SK-N-SH (cell line): ENCODE measurements around the gene C4BPB. TPM values are rescaled to one million over a fixed set of nuclear protein-coding genes. Genes with fewer than 3 reads are reported as not detected.

Experiments
- CTCF ChIA-PET: fragments of 300-600, 350-600 bp; formaldehyde crosslinking; extraction: SDS; loops from one replicate; lab custom pipeline; 2021; lab: Yijun Ruan, JAX
- POLR2A ChIA-PET: fragments of 350-600 bp; sonication (Branson Sonifier 250); formaldehyde crosslinking; extraction: SDS; loops from one replicate; lab custom pipeline; 2020; ENCODE audit warnings: antibody characterized with exemption, inconsistent platforms; lab: Yijun Ruan, JAX
- DNase-seq: peaks from one replicate; pipeline ENCODE4 v3.0.0; 2012
- H2AFZ ChIP-seq: fragments of 200-600 bp; sonication (generic); 2 replicates; pipeline ENCODE4 v1.8.1; 2016; ENCODE audit warnings: antibody characterized with exemption, mild to moderate bottlenecking, low read depth
- H3F3A ChIP-seq: fragments of 200-600 bp; sonication (generic); replicated peaks from 2 replicates; pipeline ENCODE3; 2016; ENCODE audit warnings: antibody characterized with exemption, mild to moderate bottlenecking; ENCODE audit not compliant: insufficient read depth
- H3K27ac ChIP-seq, 2 experiments: fragments of 200-500 bp in 1 of 2; fragments of 200-600 bp in 1 of 2; sonication (Bioruptor generic) in 1 of 2; sonication (generic), shearing (Covaris generic) in 1 of 2; 2 replicates each; pipeline versions ENCODE4 v1.5.1 to v1.6.1; 2014 to 2016; ENCODE audit warnings: low read depth in 2 of 2, inconsistent platforms in 1 of 2, low read length in 1 of 2, mild to moderate bottlenecking in 1 of 2, mixed read lengths in 1 of 2
- H3K27me3 ChIP-seq: fragments of 200-600 bp; sonication (generic), shearing (Covaris generic); 2 replicates; pipeline ENCODE4 v1.6.1; 2016; ENCODE audit warnings: mixed run types; ENCODE audit not compliant: insufficient read depth
- H3K36me3 ChIP-seq, 2 experiments: fragments of 200-500 bp in 1 of 2; fragments of 200-600 bp in 1 of 2; sonication (Bioruptor generic) in 1 of 2; sonication (generic) in 1 of 2; replicated peaks in 1 of 2; 2 replicates each; pipeline versions ENCODE3 to v1.5.1; 2014 to 2016; ENCODE audit warnings: low read length in 1 of 2, mild to moderate bottlenecking in 1 of 2; ENCODE audit not compliant: insufficient read depth in 2 of 2, control insufficient read depth in 1 of 2
- H3K4me1 ChIP-seq, 2 experiments: fragments of 200-500 bp in 1 of 2; fragments of 200-600 bp in 1 of 2; sonication (Bioruptor generic) in 1 of 2; sonication (generic), shearing (Covaris generic) in 1 of 2; 2 replicates each; pipeline versions ENCODE4 v1.5.1 to v1.6.1; 2014 to 2016; ENCODE audit warnings: low read depth in 1 of 2, low read length in 1 of 2, mixed run types in 1 of 2; ENCODE audit not compliant: insufficient read depth in 2 of 2, control insufficient read depth in 1 of 2
- H3K4me2 ChIP-seq: fragments of 200-600 bp; sonication (generic), shearing (Covaris generic); 2 replicates; pipeline ENCODE4 v1.6.1; 2017; ENCODE audit warnings: mixed run types
- H3K4me3 ChIP-seq, 2 experiments: fragments of 200-500 bp in 1 of 2; fragments of 200-600 bp in 1 of 2; sonication (Bioruptor generic) in 1 of 2; sonication (generic), shearing (Covaris generic) in 1 of 2; 2 replicates each; pipeline versions ENCODE4 v1.5.1 to v1.8.1; 2014 to 2016; ENCODE audit warnings: low read depth in 2 of 2, inconsistent platforms in 1 of 2, low read length in 1 of 2, mild to moderate bottlenecking in 1 of 2, mixed read lengths in 1 of 2, moderate library complexity in 1 of 2
- H3K79me2 ChIP-seq: fragments of 200-600 bp; sonication (generic); 2 replicates; pipeline ENCODE4 v1.8.1; 2017; ENCODE audit warnings: mild to moderate bottlenecking; ENCODE audit not compliant: insufficient read depth
- H3K9ac ChIP-seq: fragments of 200-600 bp; sonication (generic); 2 replicates; pipeline ENCODE4 v1.6.1; 2017; ENCODE audit warnings: mixed run types
- H3K9me2 ChIP-seq: fragments of 200-600 bp; sonication (generic); 2 replicates; pipeline ENCODE4 v1.6.1; 2017; ENCODE audit warnings: mixed run types
- H3K9me3 ChIP-seq: fragments of 200-600 bp; sonication (generic); 2 replicates; pipeline ENCODE4 v1.6.1; 2017; ENCODE audit warnings: mixed run types, mild to moderate bottlenecking, moderate library complexity
- H4K20me1 ChIP-seq: fragments of 200-600 bp; sonication (generic); 2 replicates; pipeline ENCODE4 v1.6.1; 2017; ENCODE audit warnings: mild to moderate bottlenecking, mixed run types; ENCODE audit not compliant: insufficient read depth
- CHD2 ChIP-seq: fragments of 150-350 bp; IDR thresholded peaks from 2 replicates; pipeline ENCODE4 v1.6.1; 2018; ENCODE audit warnings: low read length; ENCODE audit not compliant: partially characterized antibody
- CTCF ChIP-seq: fragments of 200-600 bp; sonication (generic); IDR thresholded peaks from 2 replicates; pipeline ENCODE4 v1.6.1; 2017; ENCODE audit warnings: antibody characterized with exemption, mild to moderate bottlenecking, moderate library complexity
- ELF1 ChIP-seq: IDR thresholded peaks from 2 replicates; pipeline ENCODE4 v1.4.0; 2012
- EP300 ChIP-seq, 2 experiments: IDR thresholded peaks; 2 replicates each; pipeline versions ENCODE4 v1.4.0 to v1.6.1; 2012; ENCODE audit warnings: borderline replicate concordance in 1 of 2, low read depth in 1 of 2, low read length in 1 of 2
- FOSL2 ChIP-seq: IDR thresholded peaks from 2 replicates; pipeline ENCODE4 v1.4.0; 2012; ENCODE audit warnings: low read depth, mild to moderate bottlenecking, moderate library complexity, borderline replicate concordance
- GABPA ChIP-seq: IDR thresholded peaks from 2 replicates; pipeline ENCODE4 v1.4.0; 2012; ENCODE audit warnings: low read depth, mild to moderate bottlenecking
- GATA2 ChIP-seq: sonication (generic); formaldehyde crosslinking; IDR thresholded peaks from 2 replicates; pipeline ENCODE4 v1.5.0; 2020; ENCODE audit warnings: mild to moderate bottlenecking, missing genetic modification reagents
- MEF2A ChIP-seq: IDR thresholded peaks from 2 replicates; pipeline ENCODE4 v1.4.0; 2012; ENCODE audit warnings: low read depth, borderline replicate concordance
- NFIC ChIP-seq: IDR thresholded peaks from 2 replicates; pipeline ENCODE4 v1.4.0; 2012; ENCODE audit warnings: borderline replicate concordance
- NRF1 ChIP-seq: IDR thresholded peaks from 2 replicates; pipeline ENCODE4 v1.6.1; 2012; ENCODE audit warnings: low read depth, mild to moderate bottlenecking, low read length
- POLR2AphosphoS5 ChIP-seq: IDR thresholded peaks from 2 replicates; pipeline ENCODE4 v1.6.1; 2012; ENCODE audit warnings: low read depth, low read length
- SIN3A ChIP-seq: IDR thresholded peaks from 2 replicates; pipeline ENCODE4 v1.6.1; 2012; ENCODE audit warnings: low read depth, mild to moderate bottlenecking, low read length, moderate library complexity, borderline replicate concordance
- TEAD4 ChIP-seq: IDR thresholded peaks from 2 replicates; pipeline ENCODE4 v1.4.0; 2012; ENCODE audit warnings: mild to moderate bottlenecking, borderline replicate concordance; ENCODE audit not compliant: insufficient read depth
- USF1 ChIP-seq: IDR thresholded peaks from 2 replicates; pipeline ENCODE4 v1.4.0; 2012; ENCODE audit warnings: low read depth, borderline replicate concordance
- USF2 ChIP-seq: fragments of 150-350 bp; IDR thresholded peaks from 2 replicates; pipeline ENCODE4 v1.6.1; 2017; ENCODE audit warnings: antibody characterized with exemption, low read length, low read depth, borderline replicate concordance
- ZBTB33 ChIP-seq: IDR thresholded peaks from 2 replicates; pipeline ENCODE4 v1.4.0; 2012; ENCODE audit warnings: low read depth, borderline replicate concordance
- WGBS: methylation state at CpG from one replicate; pipeline ENCODE4 v1.1.6; 2017; ENCODE audit warnings: low lambda C conversion rate; 5-methylcytosine and 5-hydroxymethylcytosine counted together
- polyA plus RNA-seq, 3 experiments: library from polyadenylated mRNA; depleted of rRNA; stranded (reverse); fragments of >200 nt; gene quantifications; 2 replicates each; pipeline ENCODE4 v1.2.3, GENCODE V29; 2012

Gene C4BPB
- polyA plus RNA-seq, 1 of the 3 experiments (the other 2 are of a cell fraction): not detected

- TF ChIP-seq ZBTB33: no peak
- no peak for TF ChIP-seq ELF1
- TF ChIP-seq GABPA: no peak
- no peak for TF ChIP-seq TEAD4
- no peak for TF ChIP-seq SIN3A
- TF ChIP-seq EP300 (IDR thresholded peaks at IDR 0.05; ENCODE audit: borderline replicate concordance in 1 of 2, low read depth in 1 of 2, low read length in 1 of 2): no peak
- no peak for TF ChIP-seq MEF2A
- TF ChIP-seq, all 33 proteins: peak for 0
These were observed 15.3 kb downstream of the C4BPB start, which contains the start of gene C4BPA (continued) for GRCh38 chr1:207103892-207104373.

- no peak overlapping the region for H3K4me2 ChIP-seq
- H3K36me3 ChIP-seq: no peaks in the 10 kb centered on the region
- no peak overlapping the region for H3K27ac ChIP-seq
- CTCF ChIA-PET: interaction anchor here (0.7 kb wide), 1 partner anchor 393 kb away, joined by 5 read pairs; no protein-coding TSS in a partner anchor
- 29% methylated on average over 3 of the region's 3 CpGs for WGBS
- no peaks in the 10 kb centered on the region for H4K20me1 ChIP-seq
- no peak for TF ChIP-seq FOSL2
- no peak for TF ChIP-seq USF1
- no peak for TF ChIP-seq NFIC
- no peak for TF ChIP-seq POLR2AphosphoS5
- no peak for TF ChIP-seq ELF1
- no peak for TF ChIP-seq CHD2
- no peak for TF ChIP-seq CTCF
- TF ChIP-seq NRF1: no peak
- TF ChIP-seq USF2: no peak
- TF ChIP-seq GATA2 (CRISPR knock-in tag): no peak
- POLR2A ChIA-PET: no interaction called here
- no peak for DNase-seq
- no peak overlapping the region for H3K9ac ChIP-seq
- H3K4me3 ChIP-seq: no peak overlapping the region
- H3K9me3 ChIP-seq: no peaks in the 10 kb centered on the region; the same call in 1 of the 2 replicates
- H3K79me2 ChIP-seq: no peaks in the 10 kb centered on the region
- H3K27me3 ChIP-seq: peaks cover 39% of the 10 kb centered on the region
- no peak overlapping the region for H2AFZ ChIP-seq
- no peaks in the 10 kb centered on the region for H3F3A ChIP-seq
- no peaks in the 10 kb centered on the region for H3K9me2 ChIP-seq
- H3K4me1 ChIP-seq: no peaks in the 10 kb centered on the region
These were observed 20.3 kb downstream of the C4BPB start for GRCh38 chr1:207109004-207109403.
